Measurements from ENCODE around the gene NME2.

The NME2 gene

DNA sequence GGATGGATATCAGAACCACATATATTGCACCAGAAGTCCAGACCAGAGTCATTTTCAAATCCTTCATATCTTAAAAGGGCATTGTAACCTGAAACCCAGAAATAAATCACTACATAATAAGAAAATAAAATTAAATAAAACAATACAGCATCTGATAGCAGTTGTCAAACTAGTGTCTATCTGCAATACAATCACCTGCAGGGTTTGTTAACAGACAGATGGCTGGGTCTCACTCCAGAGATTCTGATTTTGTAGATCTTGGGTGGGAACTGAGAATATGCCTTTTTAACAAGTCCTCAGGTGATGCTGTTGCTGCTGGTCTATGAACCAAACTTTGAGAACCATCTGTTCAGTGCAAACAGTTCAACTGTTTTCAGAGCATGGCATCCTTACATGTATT, 37.6 kb downstream of the NME2 start:
- Histone ChIP-seq H3K9ac (ENCODE audit: low read length) (no peak overlapping the region), H2AFZ (ENCODE audit: low read depth, low read length) (no peak overlapping the region), H3K27ac (ENCODE audit: low read length) (no peak overlapping the region), H3K4me3 (ENCODE audit: low read length) (no peak overlapping the region), H3K27me3 (ENCODE audit: low read depth, low read length) (no peaks in the 10 kb centered on the region), H3K4me1 (ENCODE audit: low read length) (no peaks in the 10 kb centered on the region), H4K20me1 (ENCODE audit: insufficient read depth, low read length) (no peaks in the 10 kb centered on the region), H3K79me2 (ENCODE audit: low read length) (no peaks in the 10 kb centered on the region), H3K9me3 (ENCODE audit: insufficient read depth, low read length) (no peaks in the 10 kb centered on the region), H3K36me3 (replicated peaks; ENCODE audit: low read depth, low read length) (peaks cover 42% of the 10 kb centered on the region), H3K4me2 (ENCODE audit: low read length) (no peak overlapping the region)
- TF ChIP-seq EZH2phosphoT487 (IDR thresholded peaks at IDR 0.05; ENCODE audit: low read depth) (no peak), CTCF (IDR thresholded peaks at IDR 0.05; ENCODE audit: low read depth, low read length) (no peak)

- Histone ChIP-seq H3K9me3 (ENCODE audit: insufficient read depth, low read length) (no peaks in the 10 kb centered on the region), H3K4me3 (ENCODE audit: low read length) (no peak overlapping the region), H3K4me2 (ENCODE audit: low read length) (no peak overlapping the region), H2AFZ (ENCODE audit: low read depth, low read length) (no peak overlapping the region), H3K27me3 (ENCODE audit: low read depth, low read length) (no peaks in the 10 kb centered on the region), H4K20me1 (ENCODE audit: insufficient read depth, low read length) (no peaks in the 10 kb centered on the region), H3K79me2 (ENCODE audit: low read length) (no peaks in the 10 kb centered on the region), H3K36me3 (replicated peaks; ENCODE audit: low read depth, low read length) (peaks cover 32% of the 10 kb centered on the region), H3K27ac (ENCODE audit: low read length) (no peak overlapping the region), H3K4me1 (ENCODE audit: low read length) (no peaks in the 10 kb centered on the region), H3K9ac (ENCODE audit: low read length) (no peak overlapping the region)
- TF ChIP-seq EZH2phosphoT487 (IDR thresholded peaks at IDR 0.05; ENCODE audit: low read depth) = no peak
- no peak for TF ChIP-seq CTCF (IDR thresholded peaks at IDR 0.05; ENCODE audit: low read depth, low read length)
Observed at GRCh38 chr17:51214920-51215319, 48.7 kb downstream of the NME2 start.

- Histone ChIP-seq H3K4me1 (ENCODE audit: low read length) (no peaks in the 10 kb centered on the region), H3K36me3 (replicated peaks; ENCODE audit: low read depth, low read length) (peaks cover 40% of the 10 kb centered on the region), H3K4me2 (ENCODE audit: low read length) (no peak overlapping the region), H3K79me2 (ENCODE audit: low read length) (peaks cover 9% of the 10 kb centered on the region; the same call in 1 of the 2 replicates), H2AFZ (ENCODE audit: low read depth, low read length) (no peak overlapping the region), H3K27me3 (ENCODE audit: low read depth, low read length) (no peaks in the 10 kb centered on the region), H4K20me1 (ENCODE audit: insufficient read depth, low read length) (no peaks in the 10 kb centered on the region), H3K27ac (ENCODE audit: low read length) (no peak overlapping the region), H3K4me3 (ENCODE audit: low read length) (no peak overlapping the region), H3K9ac (ENCODE audit: low read length) (no peak overlapping the region), H3K9me3 (ENCODE audit: insufficient read depth, low read length) (no peaks in the 10 kb centered on the region)
- TF ChIP-seq CTCF (IDR thresholded peaks at IDR 0.05; ENCODE audit: low read depth, low read length) (no peak), EZH2phosphoT487 (IDR thresholded peaks at IDR 0.05; ENCODE audit: low read depth) (no peak)
Observed at GRCh38 chr17:51217946-51218345, 51.7 kb downstream of the NME2 start.

DNA sequence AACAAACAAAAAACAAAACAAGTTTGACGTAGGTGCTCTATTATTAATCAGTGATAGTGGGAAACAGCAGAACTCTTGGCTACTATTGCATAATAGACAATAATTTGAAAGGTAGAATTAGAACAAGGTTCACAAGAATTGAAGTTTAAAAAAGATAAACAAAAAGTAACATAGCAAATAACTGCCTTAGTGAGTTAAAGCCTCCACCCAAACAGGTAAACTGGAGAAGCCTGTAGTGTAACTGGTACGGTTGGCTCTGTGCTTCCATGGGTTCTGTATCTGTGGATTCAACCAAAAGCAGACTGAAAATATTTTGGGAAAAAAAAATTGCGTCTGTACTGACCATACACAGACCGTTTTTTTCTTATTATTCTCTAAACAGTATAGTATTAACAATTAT, 55.1 kb downstream of the NME2 start:
- H4K20me1 ChIP-seq (ENCODE audit: insufficient read depth, low read length) = peaks cover 18% of the 10 kb centered on the region
- no peak overlapping the region for H3K27ac ChIP-seq (ENCODE audit: low read length)
- H3K36me3 ChIP-seq (replicated peaks; ENCODE audit: low read depth, low read length) = peaks cover 39% of the 10 kb centered on the region
- H3K4me3 ChIP-seq (ENCODE audit: low read length) = no peak overlapping the region
- TF ChIP-seq EZH2phosphoT487 (IDR thresholded peaks at IDR 0.05; ENCODE audit: low read depth) (no peak), CTCF (IDR thresholded peaks at IDR 0.05; ENCODE audit: low read depth, low read length) (no peak)
- peaks cover 26% of the 10 kb centered on the region for H3K79me2 ChIP-seq (ENCODE audit: low read length)
- H2AFZ ChIP-seq (ENCODE audit: low read depth, low read length) = no peak overlapping the region
- H3K9me3 ChIP-seq (ENCODE audit: insufficient read depth, low read length) = no peaks in the 10 kb centered on the region
- H3K4me1 ChIP-seq (ENCODE audit: low read length) = peaks cover 13% of the 10 kb centered on the region
- no peak overlapping the region for H3K9ac ChIP-seq (ENCODE audit: low read length)
- no peaks in the 10 kb centered on the region for H3K27me3 ChIP-seq (ENCODE audit: low read depth, low read length)
- H3K4me2 ChIP-seq (ENCODE audit: low read length) = no peak overlapping the region
